HepG2 (cell line): ENCODE measurements around the gene CA10. TPM values are rescaled to one million over a fixed set of nuclear protein-coding genes. Genes with fewer than 3 reads are reported as not detected.

Experiments used
- ATAC-seq: fragments of 200-7000 bp; cut with Tn5 transposase; 3 replicates; pipeline ENCODE4 v1.9.1; 2020; ENCODE audit warnings: mild to moderate bottlenecking, moderate library complexity
- BruUV-seq: library from RNA; stranded (reverse); fragments of 400-500 nt; replicated peaks from 2 replicates; lab custom pipeline; 2021; lab: Mats Ljungman, UMichigan
- CTCF ChIA-PET: fragments of 300-600 bp; formaldehyde crosslinking; extraction: SDS; loops from one replicate; lab custom pipeline; 2021; ENCODE audit warnings: low total read pairs, inconsistent platforms, low intra/inter-chr PET ratio; lab: Yijun Ruan, JAX
- POLR2A ChIA-PET: fragments of 350-600 bp; sonication (Branson Sonifier 250); formaldehyde crosslinking; loops from one replicate; lab custom pipeline; 2020; ENCODE audit warnings: antibody characterized with exemption, inconsistent platforms; lab: Yijun Ruan, JAX
- DNase-seq: peaks from one replicate; pipeline ENCODE4 v3.0.0-alpha.2; 2015; ENCODE audit warnings: low spot score
- FAIRE-seq: peaks from 3 replicates; lab custom pipeline; 2011; peaks lifted over from hg19 to GRCh38; lab: Jason Lieb, UNC
- H2AFZ ChIP-seq: one replicate; pipeline ENCODE4 v1.6.1; 2011; ENCODE audit warnings: low read length, inconsistent platforms
- H3K27ac ChIP-seq: fragments of 300-600 bp; 3 replicates; pipeline ENCODE4 v1.8.0; 2011; ENCODE audit warnings: mixed run types, mild to moderate bottlenecking, mixed read lengths, low read length, inconsistent platforms; ENCODE audit not compliant: insufficient read depth; ENCODE audit errors: extremely low read length
- H3K27me3 ChIP-seq, 2 experiments: fragments of 200-600 bp in 1 of 2; 2 replicates in 1 of 2; 3 replicates in 1 of 2; pipeline versions ENCODE4 v1.6.0 to v1.8.0; 2011; ENCODE audit warnings: low read length in 2 of 2, mild to moderate bottlenecking in 2 of 2, moderate library complexity in 2 of 2, inconsistent platforms in 1 of 2; ENCODE audit not compliant: insufficient read depth in 2 of 2, control insufficient read depth in 1 of 2
- H3K36me3 ChIP-seq, 2 experiments: fragments of 200-600 bp in 1 of 2; replicated peaks in 1 of 2; 2 replicates in 1 of 2; 3 replicates in 1 of 2; pipeline versions ENCODE4 v1.5.1 to v1.8.0; 2011; ENCODE audit warnings: low read length in 2 of 2, inconsistent platforms in 1 of 2; ENCODE audit not compliant: insufficient read depth in 2 of 2, control insufficient read depth in 1 of 2
- H3K4me1 ChIP-seq: 2 replicates; pipeline ENCODE4 v1.5.1; 2012; ENCODE audit warnings: low read length, inconsistent platforms; ENCODE audit not compliant: insufficient read depth
- H3K4me2 ChIP-seq: 2 replicates; pipeline ENCODE4 v1.6.0; 2011; ENCODE audit warnings: low read depth, low read length, inconsistent platforms
- H3K4me3 ChIP-seq, 3 experiments: fragments of 200-600 bp in 1 of 3; sonication (generic), shearing (Covaris generic) in 1 of 3; replicated peaks in 1 of 3; 2 replicates each; pipeline ENCODE4 v1.5.1; 2011 to 2016; ENCODE audit warnings: low read length in 3 of 3, inconsistent platforms in 2 of 3, low read depth in 2 of 3, mild to moderate bottlenecking in 2 of 3, control low read depth in 1 of 3, mixed read lengths in 1 of 3; ENCODE audit not compliant: insufficient read depth in 1 of 3
- H3K79me2 ChIP-seq: one replicate; pipeline ENCODE4 v1.6.1; 2011; ENCODE audit warnings: low read length, inconsistent platforms; ENCODE audit not compliant: insufficient read depth
- H3K9ac ChIP-seq: 2 replicates; pipeline ENCODE4 v1.6.0; 2011; ENCODE audit warnings: mild to moderate bottlenecking, low read depth, low read length, inconsistent platforms; ENCODE audit not compliant: insufficient read depth
- H3K9me3 ChIP-seq: 2 replicates; pipeline ENCODE4 v1.5.1; 2012; ENCODE audit warnings: mild to moderate bottlenecking, low read length
- H4K20me1 ChIP-seq: 2 replicates; pipeline ENCODE4 v1.6.0; 2011; ENCODE audit warnings: inconsistent platforms, mild to moderate bottlenecking, low read length, moderate library complexity; ENCODE audit not compliant: insufficient read depth
- ATF2 ChIP-seq: sonication (generic); formaldehyde crosslinking; IDR thresholded peaks from 2 replicates; pipeline ENCODE4 v1.4.0; 2020; ENCODE audit warnings: missing genetic modification reagents
- EEA1 ChIP-seq: sonication (generic); formaldehyde crosslinking; IDR thresholded peaks from 2 replicates; pipeline ENCODE4 v1.5.1; 2020; ENCODE audit warnings: mild to moderate bottlenecking, missing genetic modification reagents, borderline replicate concordance
- HES4 ChIP-seq: sonication (generic); formaldehyde crosslinking; IDR thresholded peaks from 2 replicates; pipeline ENCODE4 v1.9.0; 2021; ENCODE audit warnings: mild to moderate bottlenecking, missing genetic modification reagents, borderline replicate concordance
- IRF9 ChIP-seq: sonication (generic); formaldehyde crosslinking; IDR thresholded peaks from 2 replicates; pipeline ENCODE4 v1.8.0; 2022; ENCODE audit warnings: missing genetic modification reagents, mild to moderate bottlenecking, borderline replicate concordance
- MYNN ChIP-seq: sonication (generic); formaldehyde crosslinking; IDR thresholded peaks from 2 replicates; pipeline ENCODE4 v1.4.0; 2020; ENCODE audit warnings: mild to moderate bottlenecking, low read depth, missing genetic modification reagents
- NCOR1 ChIP-seq: fragments of 200-600 bp; sonication (generic); IDR thresholded peaks from 2 replicates; pipeline ENCODE4 v1.7.0; 2017; ENCODE audit warnings: antibody characterized with exemption, low read length, borderline replicate concordance
- RBAK ChIP-seq: sonication (generic); formaldehyde crosslinking; IDR thresholded peaks from 2 replicates; pipeline ENCODE4 v1.5.1; 2020; ENCODE audit warnings: mild to moderate bottlenecking, missing genetic modification reagents
- RFX3 ChIP-seq: IDR thresholded peaks from 2 replicates; pipeline ENCODE4 v1.6.1; 2016; ENCODE audit warnings: missing biosample characterization, missing genetic modification reagents
- SNAPC4 ChIP-seq: sonication (generic); formaldehyde crosslinking; IDR thresholded peaks from 2 replicates; pipeline ENCODE4 v1.4.0; 2020; ENCODE audit warnings: mild to moderate bottlenecking, missing genetic modification reagents
- ZEB1 ChIP-seq: IDR thresholded peaks from 2 replicates; pipeline ENCODE4 v1.6.1; 2012; ENCODE audit warnings: mild to moderate bottlenecking, low read depth, inconsistent platforms; ENCODE audit not compliant: insufficient replicate concordance
- ZNF12 ChIP-seq: sonication (generic); formaldehyde crosslinking; IDR thresholded peaks from 2 replicates; pipeline ENCODE4 v1.5.0; 2020; ENCODE audit warnings: missing genetic modification reagents
- ZNF205 ChIP-seq: IDR thresholded peaks from 2 replicates; pipeline ENCODE4 v1.6.1; 2018; ENCODE audit warnings: missing biosample characterization, missing genetic modification reagents
- ZNF281 ChIP-seq: sonication (generic); formaldehyde crosslinking; IDR thresholded peaks from 2 replicates; pipeline ENCODE4 v1.4.0; 2020; ENCODE audit warnings: missing genetic modification reagents, borderline replicate concordance
- in situ Hi-C: cut with HindIII; loops from 2 replicates; pipeline ENCODE4 v1.10.0; 2017; ENCODE audit warnings: low pct_unique_long_range_greater_than_20kb; ENCODE audit not compliant: extremely low pct_ligation_motif_present
- intact Hi-C: fragments of 100-400 bp; cut with micrococcal nuclease; formaldehyde crosslinking; loops from one replicate; pipeline ENCODE4 v1.10.0; 2022; ENCODE audit not compliant: unreplicated experiment
- polyA plus RNA-seq, 8 experiments: library from polyadenylated mRNA; depleted of rRNA in 3 of 8; stranded (reverse) in 7 of 8; unstranded in 1 of 8; fragments of >200 nt; fragmentation: Illumina TruSeq in 4 of 8; extraction: Trizol in 4 of 8; gene quantifications; 2 replicates each; pipeline versions ENCODE4 v1.2.1 to v1.2.3, GENCODE V29; 2011 to 2016; ENCODE audit warnings: low read depth in 4 of 8, missing spikeins in 1 of 8, mixed read lengths in 1 of 8; ENCODE audit not compliant: insufficient read depth in 1 of 8
- total RNA-seq, 5 experiments: library from RNA; depleted of rRNA; stranded (reverse); fragments of >200 nt; fragmentation: Illumina TruSeq; extraction: Trizol; gene quantifications; 2 replicates each; pipeline ENCODE4 v1.2.3, GENCODE V29; 2016; ENCODE audit warnings: low read depth in 1 of 5

The CA10 gene
- total and polyA plus RNA-seq, 2 of the 13 experiments (the other 11 are each of a cell fraction or from before 2014, with no cell fraction given), result not detected

- TF ChIP-seq SNAPC4 (CRISPR knock-in tag) (no peak), MYNN (CRISPR knock-in tag) (no peak), RBAK (CRISPR knock-in tag) (no peak), ATF2 (no peak), NCOR1 (no peak), RFX3 (CRISPR knock-in tag) (no peak), HES4 (CRISPR knock-in tag) (no peak)
Observed at GRCh38 chr17:51853857-51854256, 304.7 kb downstream of the CA10 start (continued).

GRCh38 chr17:51852603-51853002 is 305.9 kb downstream of the CA10 start:
- Histone ChIP-seq H3K36me3 (no peaks in the 10 kb centered on the region), H3K4me1 (no peaks in the 10 kb centered on the region), H4K20me1 (no peaks in the 10 kb centered on the region), H3K4me3 (no peak overlapping the region), H3K4me2 (no peak overlapping the region), H3K27ac (no peak overlapping the region), H2AFZ (no peak overlapping the region), H3K9me3 (no peaks in the 10 kb centered on the region), H3K27me3 (no peaks in the 10 kb centered on the region), H3K9ac (no peak overlapping the region), H3K79me2 (no peaks in the 10 kb centered on the region)
- DNase-seq (no peak), FAIRE-seq (no peak), ATAC-seq (no peak)
- in situ Hi-C loops (loop anchor here (25.0 kb wide), 2 partner anchors 260 to 465 kb away; no protein-coding TSS in a partner anchor), intact Hi-C loops (no loop called here)
- TF ChIP-seq ZNF205 (CRISPR knock-in tag), result no peak
- no peak for TF ChIP-seq IRF9
- no peak for TF ChIP-seq ZEB1
- TF ChIP-seq ZNF281 (CRISPR knock-in tag), result no peak
- TF ChIP-seq EEA1 (CRISPR knock-in tag), result no peak
- no peak for TF ChIP-seq ZNF12 (CRISPR knock-in tag)
- BruUV-seq, result no TSS peak
- POLR2A ChIA-PET, result no interaction called here
- CTCF ChIA-PET, result no interaction called here
